Measurements from ENCODE around the gene RAD51B. TPM values are rescaled to one million over a fixed set of nuclear protein-coding genes. Genes with fewer than 3 reads are reported as not detected.

Gene RAD51B
- total and polyA plus RNA-seq, 2 donors (not counting 1 experiment from before 2014, with no cell fraction given), result 4.6 to 16.3 TPM

GRCh38 chr14:68405961-68406360, 586.4 kb downstream of the RAD51B start:
- Histone ChIP-seq H3K9ac (ENCODE audit: insufficient read depth, low read length) (no peak overlapping the region), H3K27ac (ENCODE audit: insufficient read depth, low read length) (no peak overlapping the region), H2AFZ (ENCODE audit: low read length) (no peak overlapping the region), H4K20me1 (ENCODE audit: control insufficient read depth, extremely low read depth, insufficient read depth, low read length) (no peaks in the 10 kb centered on the region), H3K4me1 (ENCODE audit: control insufficient read depth, extremely low read depth, insufficient read depth, low read length) (peaks cover 28% of the 10 kb centered on the region), H3K4me2 (ENCODE audit: extremely low read depth, insufficient read depth, low read length) (peak overlapping the region; percentile 8), H3K4me3 (replicated peaks in 1 of 4; ENCODE audit: control extremely low read depth in 1 of 4, insufficient read depth in 1 of 4, low read depth in 3 of 4, low read length in 4 of 4) (no peak overlapping the region), H3K36me3 (ENCODE audit: control insufficient read depth, insufficient read depth, low read length) (no peaks in the 10 kb centered on the region), H3K79me2 (ENCODE audit: control insufficient read depth, insufficient read depth, low read length) (no peaks in the 10 kb centered on the region), H3K9me3 (ENCODE audit: control insufficient read depth, insufficient read depth, low read depth, low read length) (no peaks in the 10 kb centered on the region), H3K27me3 (ENCODE audit: control insufficient read depth, insufficient read depth, low read length) (no peaks in the 10 kb centered on the region)
- TF ChIP-seq CTCF (conservative IDR thresholded peaks at IDR 0.05 in 1 of 2, IDR thresholded peaks at IDR 0.05 in 1 of 2; ENCODE audit: low read depth in 1 of 2, low read length in 2 of 2) (no peak), EZH2 (IDR thresholded peaks at IDR 0.05; ENCODE audit: low read length, missing control alignments) (no peak)
- DNase-seq (ENCODE audit: low read depth in 2 of 2), result peak; percentile 18 to 69

GRCh38 chr14:68407285-68407684, 587.7 kb downstream of the RAD51B start:
- Histone ChIP-seq H3K79me2 (ENCODE audit: control insufficient read depth, insufficient read depth, low read length) (no peaks in the 10 kb centered on the region), H3K4me3 (replicated peaks in 1 of 4; ENCODE audit: control extremely low read depth in 1 of 4, insufficient read depth in 1 of 4, low read depth in 3 of 4, low read length in 4 of 4) (no peak overlapping the region), H2AFZ (ENCODE audit: low read length) (no peak overlapping the region), H3K9ac (ENCODE audit: insufficient read depth, low read length) (no peak overlapping the region), H3K4me1 (ENCODE audit: control insufficient read depth, extremely low read depth, insufficient read depth, low read length) (peaks cover 25% of the 10 kb centered on the region), H3K4me2 (ENCODE audit: extremely low read depth, insufficient read depth, low read length) (no peak overlapping the region), H3K9me3 (ENCODE audit: control insufficient read depth, insufficient read depth, low read depth, low read length) (no peaks in the 10 kb centered on the region), H3K27ac (ENCODE audit: insufficient read depth, low read length) (no peak overlapping the region), H3K27me3 (ENCODE audit: control insufficient read depth, insufficient read depth, low read length) (no peaks in the 10 kb centered on the region), H4K20me1 (ENCODE audit: control insufficient read depth, extremely low read depth, insufficient read depth, low read length) (no peaks in the 10 kb centered on the region), H3K36me3 (ENCODE audit: control insufficient read depth, insufficient read depth, low read length) (no peaks in the 10 kb centered on the region)
- no peak for DNase-seq (ENCODE audit: low read depth in 2 of 2)
- no peak for TF ChIP-seq CTCF (conservative IDR thresholded peaks at IDR 0.05 in 1 of 2, IDR thresholded peaks at IDR 0.05 in 1 of 2; ENCODE audit: low read depth in 1 of 2, low read length in 2 of 2)
- no peak for TF ChIP-seq EZH2 (IDR thresholded peaks at IDR 0.05; ENCODE audit: low read length, missing control alignments)

GRCh38 chr14:68407825-68408224, 588.2 kb downstream of the RAD51B start:
- Histone ChIP-seq H2AFZ (ENCODE audit: low read length) (no peak overlapping the region), H3K27me3 (ENCODE audit: control insufficient read depth, insufficient read depth, low read length) (no peaks in the 10 kb centered on the region), H3K9me3 (ENCODE audit: control insufficient read depth, insufficient read depth, low read depth, low read length) (no peaks in the 10 kb centered on the region), H3K4me2 (ENCODE audit: extremely low read depth, insufficient read depth, low read length) (no peak overlapping the region), H3K4me3 (replicated peaks in 1 of 4; ENCODE audit: control extremely low read depth in 1 of 4, insufficient read depth in 1 of 4, low read depth in 3 of 4, low read length in 4 of 4) (no peak overlapping the region), H3K9ac (ENCODE audit: insufficient read depth, low read length) (no peak overlapping the region), H3K79me2 (ENCODE audit: control insufficient read depth, insufficient read depth, low read length) (no peaks in the 10 kb centered on the region), H3K4me1 (ENCODE audit: control insufficient read depth, extremely low read depth, insufficient read depth, low read length) (peaks cover 21% of the 10 kb centered on the region), H4K20me1 (ENCODE audit: control insufficient read depth, extremely low read depth, insufficient read depth, low read length) (no peaks in the 10 kb centered on the region), H3K36me3 (ENCODE audit: control insufficient read depth, insufficient read depth, low read length) (no peaks in the 10 kb centered on the region), H3K27ac (ENCODE audit: insufficient read depth, low read length) (no peak overlapping the region)
- no peak for DNase-seq (ENCODE audit: low read depth in 2 of 2)
- TF ChIP-seq EZH2 (IDR thresholded peaks at IDR 0.05; ENCODE audit: low read length, missing control alignments), result no peak
- no peak for TF ChIP-seq CTCF (conservative IDR thresholded peaks at IDR 0.05 in 1 of 2, IDR thresholded peaks at IDR 0.05 in 1 of 2; ENCODE audit: low read depth in 1 of 2, low read length in 2 of 2)
